Dedifferentiated amniotic fluid mesenchymal stem cell (primary cell): ENCODE measurements around the gene TMEM231.
"Not testable (repeated sequence)": the region's sequence is repeated elsewhere in the genome, so short reads cannot be mapped to it uniquely, and the experiment has no call there.

Experiments
- DNase-seq: peaks from one replicate; pipeline ENCODE4 v3.0.0-alpha.2; 2016; ENCODE audit errors: extremely low spot score

Gene TMEM231

GRCh38 chr16:75566758-75567255 lies 10.8 kb upstream of the TMEM231 start:
- no peak for DNase-seq

GRCh38 chr16:75566040-75566757 lies 10.1 kb upstream of the TMEM231 start, which contains the start of gene GABARAPL2:
Gene GABARAPL2, plus strand, starts transcription at chr16:75566379. Its CDS starts 108 bp downstream, at chr16:75566487.
- peak; percentile 62 for DNase-seq

GRCh38 chr16:75565640-75566039 lies 9.6 kb upstream of the TMEM231 start:
- no peak for DNase-seq

- DNase-seq, result peak; percentile 79
Measured at GRCh38 chr16:75559564-75560372, 3.7 kb upstream of the TMEM231 start.

GRCh38 chr16:75558846-75559401 lies 2.9 kb upstream of the TMEM231 start:
- DNase-seq, result no peak

GRCh38 chr16:75556431-75556950 lies 439 bp upstream of the TMEM231 start:
- DNase-seq, result no peak

GRCh38 chr16:75555213-75555706 lies 792 bp downstream of the TMEM231 start:
- DNase-seq, result peak; percentile 88

GRCh38 chr16:75552951-75553350 lies 3.1 kb downstream of the TMEM231 start:
- no peak for DNase-seq

GRCh38 chr16:75550211-75550662 lies 5.8 kb downstream of the TMEM231 start:
- DNase-seq, result no peak

GRCh38 chr16:75548456-75548855 lies 7.6 kb downstream of the TMEM231 start:
- DNase-seq, result not testable (repeated sequence)

GRCh38 chr16:75546293-75546692 lies 9.8 kb downstream of the TMEM231 start:
- DNase-seq, result no peak

GRCh38 chr16:75545879-75546278 lies 10.2 kb downstream of the TMEM231 start:
- not testable (repeated sequence) for DNase-seq

GRCh38 chr16:75542462-75542861 lies 13.6 kb downstream of the TMEM231 start:
- not testable (repeated sequence) for DNase-seq

- DNase-seq, result no peak
Measured at GRCh38 chr16:75541236-75541635, 14.8 kb downstream of the TMEM231 start.

- not testable (repeated sequence) for DNase-seq
Measured at GRCh38 chr16:75538882-75539565, 17.0 kb downstream of the TMEM231 start.

- no peak for DNase-seq
Measured at GRCh38 chr16:75537776-75538175, 18.3 kb downstream of the TMEM231 start.

- no peak for DNase-seq
Measured at GRCh38 chr16:75535901-75536300, 20.2 kb downstream of the TMEM231 start, which contains the start of gene CHST5. Gene CHST5, minus strand, starts transcription at chr16:75536108. Its CDS starts 5,724 bp downstream, at chr16:75530384.

- no peak for DNase-seq
Measured at GRCh38 chr16:75535211-75535843, 20.7 kb downstream of the TMEM231 start.

- no peak for DNase-seq
Measured at GRCh38 chr16:75534560-75535205, 21.4 kb downstream of the TMEM231 start.

GRCh38 chr16:75532791-75533190 lies 23.3 kb downstream of the TMEM231 start:
- DNase-seq, result no peak
